OCI-LY7 (cell line): ENCODE results near the gene FOXL1. TPM values are rescaled to one million over a fixed set of nuclear protein-coding genes. Genes with fewer than 3 reads are reported as not detected.
A peak's percentile ranks its signal among the peaks of the same experiment; 100 is the strongest.

Experiments
- BruUV-seq: library from RNA; stranded (reverse); fragments of 400-500 nt; replicated peaks from 2 replicates; lab custom pipeline; 2021; lab: Mats Ljungman, UMichigan
- CTCF ChIA-PET: fragments of 300-600 bp; sonication (Branson Sonifier 250); formaldehyde crosslinking; loops from one replicate; lab custom pipeline; 2022; ENCODE audit warnings: antibody characterized with exemption; ENCODE audit not compliant: unreplicated experiment; lab: Charles Lee
- POLR2A ChIA-PET: fragments of 300-600 bp; sonication (Branson Sonifier 250); formaldehyde crosslinking; loops from one replicate; lab custom pipeline; 2022; ENCODE audit warnings: antibody characterized with exemption; lab: Charles Lee
- DNase-seq: peaks from one replicate; pipeline ENCODE4 v3.0.0-alpha.2; 2015; ENCODE audit warnings: low spot score
- H2AFZ ChIP-seq: fragments of 200-600 bp; sonication (generic), shearing (Covaris generic); 2 replicates; pipeline ENCODE4 v1.6.1; 2014; ENCODE audit warnings: mild to moderate bottlenecking, antibody characterized with exemption, low read length, moderate library complexity
- H3K27ac ChIP-seq: fragments of 200-600 bp; sonication (generic); 2 replicates; pipeline ENCODE4 v1.5.1; 2014; ENCODE audit warnings: mixed run types, low read depth, mild to moderate bottlenecking, moderate library complexity, low read length, inconsistent platforms; ENCODE audit not compliant: poor library complexity, severe bottlenecking
- H3K36me3 ChIP-seq: fragments of 200-600 bp; sonication (generic); 2 replicates; pipeline ENCODE4 v1.6.1; 2014; ENCODE audit warnings: mild to moderate bottlenecking, antibody characterized with exemption, low read length, moderate library complexity, mixed read lengths; ENCODE audit not compliant: insufficient read depth
- H3K4me1 ChIP-seq: fragments of 200-600 bp; sonication (generic); 2 replicates; pipeline ENCODE4 v1.5.1; 2014; ENCODE audit warnings: mild to moderate bottlenecking, low read length; ENCODE audit not compliant: insufficient read depth, poor library complexity, severe bottlenecking
- H3K4me2 ChIP-seq: fragments of 200-600 bp; sonication (generic); 2 replicates; pipeline ENCODE4 v1.6.1; 2014; ENCODE audit warnings: mild to moderate bottlenecking, low read length
- H3K4me3 ChIP-seq: fragments of 200-600 bp; sonication (generic); 2 replicates; pipeline ENCODE4 v1.5.1; 2014; ENCODE audit warnings: mild to moderate bottlenecking, low read depth, low read length; ENCODE audit not compliant: poor library complexity, severe bottlenecking
- H3K79me2 ChIP-seq: fragments of 200-600 bp; sonication (generic); 2 replicates; pipeline ENCODE4 v1.6.1; 2016; ENCODE audit warnings: low read depth, mild to moderate bottlenecking, low read length, moderate library complexity, mixed read lengths; ENCODE audit not compliant: insufficient read depth
- H3K9me2 ChIP-seq: fragments of 200-600 bp; sonication (generic); 2 replicates; pipeline ENCODE4 v1.6.1; 2016; ENCODE audit warnings: mild to moderate bottlenecking, low read length, mixed read lengths; ENCODE audit not compliant: insufficient read depth
- H3K9me3 ChIP-seq: fragments of 200-600 bp; sonication (generic); 2 replicates; pipeline ENCODE4 v1.6.1; 2014; ENCODE audit warnings: mild to moderate bottlenecking, mixed run types, low read length, mixed read lengths
- H4K20me1 ChIP-seq: fragments of 200-600 bp; sonication (generic); 2 replicates; pipeline ENCODE4 v1.6.1; 2014; ENCODE audit warnings: mild to moderate bottlenecking, antibody characterized with exemption, low read length, moderate library complexity, mixed read lengths; ENCODE audit not compliant: insufficient read depth
- CTCF ChIP-seq: fragments of 200-600 bp; sonication (generic); conservative IDR thresholded peaks from 2 replicates; pipeline ENCODE4 v1.5.1; 2014; ENCODE audit warnings: mild to moderate bottlenecking, antibody characterized with exemption, low read length, moderate library complexity, mixed read lengths
- EZH2phosphoT487 ChIP-seq: fragments of 200-600 bp; sonication (generic); IDR thresholded peaks from 2 replicates; pipeline ENCODE4 v1.6.1; 2018; ENCODE audit warnings: low read depth, borderline replicate concordance, mild to moderate bottlenecking, mixed run types, antibody characterized with exemption, low read length, moderate library complexity, mixed read lengths
- intact Hi-C: fragments of 100-400 bp; cut with micrococcal nuclease; formaldehyde crosslinking; loops from one replicate; pipeline ENCODE4 v1.10.0; 2022; ENCODE audit not compliant: unreplicated experiment
- total RNA-seq, 2 experiments: library from RNA; depleted of rRNA in 1 of 2; stranded (reverse); fragments of >200 nt in 1 of 2; shearing (Covaris generic) in 1 of 2; gene quantifications; 2 replicates each; pipeline ENCODE4 v1.2.3, GENCODE V29; 2014 to 2022

The FOXL1 gene
- total RNA-seq, 2 experiments from 2014 or later: 1.7 to 1.8 TPM

GRCh38 chr16:86568677-86569623 lies 9.4 kb upstream of the FOXL1 start:
- peak overlapping the region; percentile 46; the same call in 1 of the 2 replicates for H3K4me2 ChIP-seq
- no peaks in the 10 kb centered on the region for H4K20me1 ChIP-seq
- H3K4me3 ChIP-seq: no peak overlapping the region
- H3K36me3 ChIP-seq: no peaks in the 10 kb centered on the region
- H3K9me3 ChIP-seq: no peaks in the 10 kb centered on the region
- no peak overlapping the region for H3K27ac ChIP-seq
- H3K9me2 ChIP-seq: no peaks in the 10 kb centered on the region
- ChIA-PET CTCF (no interaction called here), POLR2A (no interaction called here)
- H3K4me1 ChIP-seq: peaks cover 23% of the 10 kb centered on the region
- no TSS peak for BruUV-seq
- no peaks in the 10 kb centered on the region for H3K79me2 ChIP-seq
- H2AFZ ChIP-seq: no peak overlapping the region; the same call in 1 of the 2 replicates
- TF ChIP-seq CTCF (no peak), EZH2phosphoT487 (no peak)
- DNase-seq: no peak
- intact Hi-C loops: no loop called here

- ChIA-PET CTCF (interaction anchor here (0.6 kb wide), 1 partner anchor 1543 kb away, joined by 3 read pairs; no protein-coding TSS in a partner anchor), POLR2A (no interaction called here)
- Histone ChIP-seq H3K27ac (no peak overlapping the region), H2AFZ (no peak overlapping the region; the same call in 1 of the 2 replicates), H3K4me2 (peak overlapping the region; percentile 68), H3K36me3 (no peaks in the 10 kb centered on the region), H3K9me2 (no peaks in the 10 kb centered on the region), H3K9me3 (no peaks in the 10 kb centered on the region), H3K79me2 (no peaks in the 10 kb centered on the region), H3K4me3 (no peak overlapping the region), H3K4me1 (peaks cover 20% of the 10 kb centered on the region), H4K20me1 (no peaks in the 10 kb centered on the region)
- intact Hi-C loops: no loop called here
- no peak for TF ChIP-seq EZH2phosphoT487
- TF ChIP-seq CTCF: no peak
- DNase-seq: peak; percentile 8
- BruUV-seq: no TSS peak
Observed at GRCh38 chr16:86569701-86570447, 8.5 kb upstream of the FOXL1 start.
